ENCODE data around the gene HOXD11. TPM values are rescaled to one million over a fixed set of nuclear protein-coding genes. Genes with fewer than 3 reads are reported as not detected.

The HOXD11 gene
- polyA plus RNA-seq, 1 donor, result 63.7 TPM

Other genes with a start within 250 kb of the HOXD11 start
- 25.7 TPM for gene LNPK, start 105.0 kb upstream of the HOXD11 start, polyA plus RNA-seq (ENCODE audit: insufficient read length)
- not detected for gene EVX2, start 23.3 kb upstream of the HOXD11 start, polyA plus RNA-seq (ENCODE audit: insufficient read length)
- gene HOXD13, start 14.6 kb upstream of the HOXD11 start, polyA plus RNA-seq (ENCODE audit: insufficient read length), result 0.20 TPM
- gene HOXD12, start 7.5 kb upstream of the HOXD11 start, polyA plus RNA-seq (ENCODE audit: insufficient read length), result 0.32 TPM
- gene HOXD10, start 9.5 kb downstream of the HOXD11 start, polyA plus RNA-seq (ENCODE audit: insufficient read length), result 220 TPM
- 84.0 TPM for gene HOXD9, start 15.4 kb downstream of the HOXD11 start, polyA plus RNA-seq (ENCODE audit: insufficient read length)
- 170 TPM for gene HOXD8, start 22.4 kb downstream of the HOXD11 start, polyA plus RNA-seq (ENCODE audit: insufficient read length)
- gene HOXD4, start 44.3 kb downstream of the HOXD11 start, polyA plus RNA-seq (ENCODE audit: insufficient read length), result 60.4 TPM
- 26.1 TPM for gene HOXD3, start 50.0 kb downstream of the HOXD11 start, polyA plus RNA-seq (ENCODE audit: insufficient read length)
- 10.1 TPM for gene HOXD1, start 81.4 kb downstream of the HOXD11 start, polyA plus RNA-seq (ENCODE audit: insufficient read length)
- 88.7 TPM for gene MTX2, start 162.2 kb downstream of the HOXD11 start, polyA plus RNA-seq (ENCODE audit: insufficient read length)

Data from left kidney (tissue), 1 donor.